ENCODE measurements around the gene SMIM28. TPM values are rescaled to one million over a fixed set of nuclear protein-coding genes. Genes with fewer than 3 reads are reported as not detected.
A peak's percentile ranks its signal among the peaks of the same experiment; 100 is the strongest.

The SMIM28 gene
- total and polyA plus RNA-seq, 5 donors from 2014 or later: not detected

GRCh38 chr6:138428944-138429598, 51.4 kb downstream of the SMIM28 start:
- H3K36me3 ChIP-seq (ENCODE audit: control insufficient read depth, insufficient read depth, low read length): no peaks in the 10 kb centered on the region
- Mint-ChIP-seq H3K36me3 (no peaks in the 10 kb centered on the region), H3K4me1 (peaks cover 0 to 12% (median 2%) of the 10 kb centered on the region in 4 donors), H3K27me3 (peaks cover 9% of the 10 kb centered on the region), H3K27ac (peak overlapping the region in 1 of 3 donors; percentile 60), H3K4me3 (no peak overlapping the region), H3K9me3 (no peaks in the 10 kb centered on the region)
- no peaks in the 10 kb centered on the region for H3K4me1 ChIP-seq (ENCODE audit: control insufficient read depth, insufficient read depth, low read length, poor library complexity, severe bottlenecking)
- ATAC-seq (ENCODE audit: low read depth in 2 of 2) (peak; percentile 61 to 68), DNase-seq (peak in 2 of 3 donors; percentile 62 to 75)
- H3K4me3 ChIP-seq (ENCODE audit: low read depth, low read length): no peak overlapping the region
- H3K9me3 ChIP-seq (ENCODE audit: control insufficient read depth in 2 of 2, low read length in 2 of 2): no peaks in the 10 kb centered on the region
- H3K27me3 ChIP-seq (ENCODE audit: control insufficient read depth, insufficient read depth, low read length): no peaks in the 10 kb centered on the region
- no peak overlapping the region for H3K27ac ChIP-seq (ENCODE audit: insufficient read depth, low read length, poor library complexity, severe bottlenecking)

- Histone ChIP-seq H3K4me3 (ENCODE audit: low read depth, low read length) (no peak overlapping the region), H3K27ac (ENCODE audit: insufficient read depth, low read length, poor library complexity, severe bottlenecking) (no peak overlapping the region), H3K36me3 (ENCODE audit: control insufficient read depth, insufficient read depth, low read length) (no peaks in the 10 kb centered on the region), H3K27me3 (ENCODE audit: control insufficient read depth, insufficient read depth, low read length) (no peaks in the 10 kb centered on the region), H3K9me3 (ENCODE audit: control insufficient read depth in 2 of 2, low read length in 2 of 2) (no peaks in the 10 kb centered on the region), H3K4me1 (ENCODE audit: control insufficient read depth, insufficient read depth, low read length, poor library complexity, severe bottlenecking) (no peaks in the 10 kb centered on the region)
- no peak for DNase-seq
- ATAC-seq (ENCODE audit: low read depth in 2 of 2): no peak
- H3K36me3 Mint-ChIP-seq: no peaks in the 10 kb centered on the region
- no peak overlapping the region for H3K27ac Mint-ChIP-seq
- no peaks in the 10 kb centered on the region for H3K9me3 Mint-ChIP-seq
- peaks cover 9% of the 10 kb centered on the region for H3K27me3 Mint-ChIP-seq
- H3K4me1 Mint-ChIP-seq: peaks cover 0 to 12% (median 2%) of the 10 kb centered on the region in 4 donors
- H3K4me3 Mint-ChIP-seq: no peak overlapping the region
Measured at GRCh38 chr6:138429761-138430160, 52.1 kb downstream of the SMIM28 start.

GRCh38 chr6:138430361-138431145, 52.8 kb downstream of the SMIM28 start:
- Mint-ChIP-seq H3K36me3 (no peaks in the 10 kb centered on the region), H3K4me1 (peaks cover 0 to 12% (median 2%) of the 10 kb centered on the region in 4 donors), H3K4me3 (no peak overlapping the region), H3K27ac (no peak overlapping the region), H3K9me3 (no peaks in the 10 kb centered on the region), H3K27me3 (peaks cover 7% of the 10 kb centered on the region)
- Histone ChIP-seq H3K4me1 (ENCODE audit: control insufficient read depth, insufficient read depth, low read length, poor library complexity, severe bottlenecking) (no peaks in the 10 kb centered on the region), H3K9me3 (ENCODE audit: control insufficient read depth in 2 of 2, low read length in 2 of 2) (no peaks in the 10 kb centered on the region), H3K4me3 (ENCODE audit: low read depth, low read length) (no peak overlapping the region), H3K36me3 (ENCODE audit: control insufficient read depth, insufficient read depth, low read length) (no peaks in the 10 kb centered on the region), H3K27ac (ENCODE audit: insufficient read depth, low read length, poor library complexity, severe bottlenecking) (no peak overlapping the region), H3K27me3 (ENCODE audit: control insufficient read depth, insufficient read depth, low read length) (no peaks in the 10 kb centered on the region)
- DNase-seq (no peak), ATAC-seq (ENCODE audit: low read depth in 2 of 2) (no peak)

- H3K4me3 Mint-ChIP-seq: no peak overlapping the region
- ATAC-seq (ENCODE audit: low read depth in 2 of 2) (no peak), DNase-seq (no peak)
- peaks cover 0 to 12% (median 2%) of the 10 kb centered on the region in 4 donors for H3K4me1 Mint-ChIP-seq
- H3K9me3 Mint-ChIP-seq: no peaks in the 10 kb centered on the region
- no peaks in the 10 kb centered on the region for H3K36me3 ChIP-seq (ENCODE audit: control insufficient read depth, insufficient read depth, low read length)
- no peak overlapping the region for H3K27ac ChIP-seq (ENCODE audit: insufficient read depth, low read length, poor library complexity, severe bottlenecking)
- no peaks in the 10 kb centered on the region for H3K27me3 ChIP-seq (ENCODE audit: control insufficient read depth, insufficient read depth, low read length)
- H3K27ac Mint-ChIP-seq: no peak overlapping the region
- H3K27me3 Mint-ChIP-seq: peaks cover 5% of the 10 kb centered on the region
- H3K9me3 ChIP-seq (ENCODE audit: control insufficient read depth in 2 of 2, low read length in 2 of 2): no peaks in the 10 kb centered on the region
- H3K36me3 Mint-ChIP-seq: no peaks in the 10 kb centered on the region
- no peak overlapping the region for H3K4me3 ChIP-seq (ENCODE audit: low read depth, low read length)
- H3K4me1 ChIP-seq (ENCODE audit: control insufficient read depth, insufficient read depth, low read length, poor library complexity, severe bottlenecking): no peaks in the 10 kb centered on the region
Measured at GRCh38 chr6:138431256-138432062, 53.8 kb downstream of the SMIM28 start.

GRCh38 chr6:138432063-138432356, 54.3 kb downstream of the SMIM28 start:
- no peak overlapping the region for H3K27ac Mint-ChIP-seq
- no peaks in the 10 kb centered on the region for H3K4me1 ChIP-seq (ENCODE audit: control insufficient read depth, insufficient read depth, low read length, poor library complexity, severe bottlenecking)
- H3K27ac ChIP-seq (ENCODE audit: insufficient read depth, low read length, poor library complexity, severe bottlenecking): no peak overlapping the region
- no peak for DNase-seq
- H3K27me3 ChIP-seq (ENCODE audit: control insufficient read depth, insufficient read depth, low read length): no peaks in the 10 kb centered on the region
- H3K4me3 Mint-ChIP-seq: no peak overlapping the region
- H3K4me1 Mint-ChIP-seq: peaks cover 0 to 12% (median 2%) of the 10 kb centered on the region in 4 donors
- ATAC-seq (ENCODE audit: low read depth in 2 of 2): no peak
- peaks cover 5% of the 10 kb centered on the region for H3K27me3 Mint-ChIP-seq
- H3K36me3 ChIP-seq (ENCODE audit: control insufficient read depth, insufficient read depth, low read length): no peaks in the 10 kb centered on the region
- no peaks in the 10 kb centered on the region for H3K36me3 Mint-ChIP-seq
- no peaks in the 10 kb centered on the region for H3K9me3 Mint-ChIP-seq
- H3K9me3 ChIP-seq (ENCODE audit: control insufficient read depth in 2 of 2, low read length in 2 of 2): no peaks in the 10 kb centered on the region
- no peak overlapping the region for H3K4me3 ChIP-seq (ENCODE audit: low read depth, low read length)

Other genes starting within 250 kb of the SMIM28 start
- not detected for gene ARFGEF3, start 216.0 kb upstream of the SMIM28 start, total RNA-seq
- not detected for gene ARFGEF3, start 216.0 kb upstream of the SMIM28 start, polyA plus RNA-seq
- not detected for gene PBOV1, start 159.4 kb upstream of the SMIM28 start, total RNA-seq
- gene PBOV1, start 159.4 kb upstream of the SMIM28 start, polyA plus RNA-seq: not detected
- 57.5 TPM for gene HEBP2, start 26.3 kb downstream of the SMIM28 start, total RNA-seq
- 100 to 1,000 TPM in 1 of 4 donors, 10 to 100 TPM in 3; 65.1 to 115 (median 81.0) TPM for gene HEBP2, start 26.3 kb downstream of the SMIM28 start, polyA plus RNA-seq
- not detected for gene NHSL1, start 121.6 kb downstream of the SMIM28 start, total RNA-seq
- under 1 TPM in 1 of 4 donors, not detected in 3; 0.03 TPM for gene NHSL1, start 121.6 kb downstream of the SMIM28 start, polyA plus RNA-seq